Endothelial cell of umbilical vein (primary cell): ENCODE data around the gene BUB1B. TPM values are rescaled to one million over a fixed set of nuclear protein-coding genes. Genes with fewer than 3 reads are reported as not detected.

Source experiments
- BruUV-seq: library from RNA; stranded (reverse); fragments of 400-500 nt; replicated peaks from 2 replicates; lab custom pipeline; 2021; lab: Mats Ljungman, UMichigan
- CTCF ChIA-PET: fragments of 300-600, 350-600 bp; sonication (Branson Sonifier 250); formaldehyde crosslinking; loops from one replicate; lab custom pipeline; 2021; ENCODE audit warnings: antibody characterized with exemption, inconsistent platforms; lab: Charles Lee
- POLR2A ChIA-PET: fragments of 300-600, 350-600 bp; sonication (Branson Sonifier 250); formaldehyde crosslinking; loops from one replicate; lab custom pipeline; 2021; ENCODE audit warnings: antibody characterized with exemption, inconsistent platforms; lab: Charles Lee
- DNase-seq: peaks from one replicate; pipeline ENCODE4 v3.0.0-alpha.2; 2011; ENCODE audit warnings: low read depth, low spot score
- FAIRE-seq: peaks from 2 replicates; lab custom pipeline; 2011; peaks lifted over from hg19 to GRCh38; lab: Jason Lieb, UNC
- H2AFZ ChIP-seq: 2 replicates; pipeline ENCODE4 v1.6.0; 2012; ENCODE audit warnings: low read depth, low read length, control low read depth, inconsistent platforms
- H3K27ac ChIP-seq: 2 replicates; pipeline ENCODE4 v1.5.1; 2011; ENCODE audit warnings: low read depth, mild to moderate bottlenecking, control low read depth, low read length, moderate library complexity; ENCODE audit not compliant: insufficient read depth
- H3K27me3 ChIP-seq, 2 experiments: 2 replicates each; pipeline versions ENCODE4 v1.6.0 to v1.6.1; 2011; ENCODE audit warnings: low read length in 2 of 2, mixed read lengths in 1 of 2; ENCODE audit not compliant: control insufficient read depth in 2 of 2, insufficient read depth in 2 of 2
- H3K36me3 ChIP-seq, 2 experiments: 2 replicates in 1 of 2; 3 replicates in 1 of 2; pipeline ENCODE4 v1.5.1; 2011; ENCODE audit warnings: low read length in 2 of 2, mild to moderate bottlenecking in 1 of 2, moderate library complexity in 1 of 2; ENCODE audit not compliant: control insufficient read depth in 2 of 2, insufficient read depth in 2 of 2; ENCODE audit errors: extremely low read depth in 1 of 2
- H3K4me1 ChIP-seq: 3 replicates; pipeline ENCODE4 v1.5.1; 2011; ENCODE audit warnings: mild to moderate bottlenecking, low read length; ENCODE audit not compliant: control insufficient read depth, insufficient read depth; ENCODE audit errors: extremely low read depth
- H3K4me2 ChIP-seq: 2 replicates; pipeline ENCODE4 v1.6.1; 2011; ENCODE audit warnings: low read length, control low read depth, mixed read lengths; ENCODE audit not compliant: insufficient read depth
- H3K4me3 ChIP-seq, 3 experiments: fragments of 200-600 bp in 1 of 3; sonication (generic), shearing (Covaris generic) in 1 of 3; replicated peaks in 1 of 3; 2 replicates each; pipeline ENCODE4 v1.5.1; 2011 to 2016; ENCODE audit warnings: control low read depth in 3 of 3, low read length in 3 of 3, mild to moderate bottlenecking in 2 of 3, inconsistent platforms in 1 of 3, low read depth in 1 of 3, moderate library complexity in 1 of 3; ENCODE audit not compliant: insufficient read depth in 1 of 3
- H3K79me2 ChIP-seq: 2 replicates; pipeline ENCODE4 v1.6.0; 2012; ENCODE audit warnings: low read length, inconsistent platforms; ENCODE audit not compliant: control insufficient read depth, insufficient read depth
- H3K9ac ChIP-seq: replicated peaks from 2 replicates; pipeline ENCODE3; 2011; ENCODE audit warnings: low read length, control low read depth; ENCODE audit not compliant: insufficient read depth; ENCODE audit errors: extremely low read depth
- H3K9me1 ChIP-seq: replicated peaks from 3 replicates; pipeline ENCODE4 v1.6.0; 2011; ENCODE audit warnings: mild to moderate bottlenecking, low read length; ENCODE audit not compliant: control insufficient read depth, insufficient read depth; ENCODE audit errors: extremely low read depth
- H3K9me3 ChIP-seq: replicated peaks from 2 replicates; pipeline ENCODE4 v1.5.1; 2012; ENCODE audit warnings: low read length, inconsistent platforms; ENCODE audit not compliant: control insufficient read depth, insufficient read depth
- H4K20me1 ChIP-seq: replicated peaks from 2 replicates; pipeline ENCODE3; 2011; ENCODE audit warnings: mild to moderate bottlenecking, low read length; ENCODE audit not compliant: control insufficient read depth, insufficient read depth; ENCODE audit errors: extremely low read depth
- CTCF ChIP-seq, 2 donors: IDR thresholded peaks; 1 replicate in 1 of 2; 2 replicates in 1 of 2; pipeline ENCODE4 v1.5.1; 2011; ENCODE audit warnings: low read length in 2 of 2, mild to moderate bottlenecking in 2 of 2, moderate library complexity in 2 of 2, control low read depth in 1 of 2, inconsistent platforms in 1 of 2, low read depth in 1 of 2; ENCODE audit not compliant: insufficient read depth in 1 of 2; ENCODE audit errors: extremely low read depth in 1 of 2
- EZH2 ChIP-seq: IDR thresholded peaks from 2 replicates; pipeline ENCODE4 v1.6.1; 2012; ENCODE audit warnings: borderline replicate concordance, low read depth, mild to moderate bottlenecking, moderate library complexity, low read length, inconsistent platforms; ENCODE audit not compliant: severe bottlenecking
- FOS ChIP-seq: IDR thresholded peaks from 2 replicates; pipeline ENCODE4 v1.6.1; 2011; ENCODE audit warnings: mild to moderate bottlenecking, low read length, moderate library complexity, borderline replicate concordance; ENCODE audit not compliant: insufficient read depth
- GATA2 ChIP-seq: IDR thresholded peaks from 2 replicates; pipeline ENCODE4 v1.7.0; 2011; ENCODE audit warnings: low read depth, mild to moderate bottlenecking, moderate library complexity, mixed read lengths, low read length; ENCODE audit not compliant: insufficient read length, insufficient read depth
- JUN ChIP-seq: IDR thresholded peaks from 2 replicates; pipeline ENCODE4 v1.6.1; 2011; ENCODE audit warnings: borderline replicate concordance, low read depth; ENCODE audit not compliant: insufficient read length, insufficient read depth
- MAX ChIP-seq: IDR thresholded peaks from 2 replicates; pipeline ENCODE4 v1.6.1; 2011; ENCODE audit not compliant: insufficient read depth, insufficient read length
- MYC ChIP-seq: IDR thresholded peaks from one replicate; pipeline ENCODE4 v1.6.1; 2011; ENCODE audit warnings: mild to moderate bottlenecking, low read depth, low read length
- POLR2A ChIP-seq: IDR thresholded peaks from 2 replicates; pipeline ENCODE4 v1.6.1; 2012; ENCODE audit warnings: low read depth, mild to moderate bottlenecking, control low read depth, low read length
- POLR2AphosphoS5 ChIP-seq: IDR thresholded peaks from 2 replicates; pipeline ENCODE4 v1.6.1; 2012; ENCODE audit warnings: low read depth, mild to moderate bottlenecking, control low read depth, low read length, moderate library complexity; ENCODE audit not compliant: insufficient read depth
- dilution Hi-C: fragments of 300-500 bp; cut with MboI; formaldehyde crosslinking; loops from one replicate; pipeline ENCODE4 v1.15.0; 2019; ENCODE audit warnings: low sequenced_read_pairs; ENCODE audit not compliant: extremely low pct_ligation_motif_present
- intact Hi-C: fragments of 100-400 bp; cut with micrococcal nuclease; formaldehyde crosslinking; loops from one replicate; pipeline ENCODE4 v1.10.0; 2022
- polyA plus RNA-seq, 4 experiments: library from polyadenylated mRNA; depleted of rRNA in 3 of 4; stranded (reverse) in 3 of 4; unstranded in 1 of 4; fragments of >200 nt; gene quantifications; 2 replicates each; pipeline versions ENCODE4 v1.2.1 to v1.2.3, GENCODE V29; 2011 to 2012; ENCODE audit warnings: missing spikeins in 1 of 4
- total RNA-seq: library from RNA; stranded (reverse); gene quantifications from 2 replicates; pipeline ENCODE4 v1.2.3, GENCODE V29; 2021

Gene BUB1B
- total and polyA plus RNA-seq, 2 donors (not counting 3 experiments of a cell fraction or from before 2014, with no cell fraction given): 12.2 to 69.8 TPM

- CTCF ChIA-PET: no interaction called here
- H3K4me1 ChIP-seq: no peaks in the 10 kb centered on the region
- no peak overlapping the region for H3K4me2 ChIP-seq
- H3K79me2 ChIP-seq: no peaks in the 10 kb centered on the region
- no peaks in the 10 kb centered on the region for H3K9me3 ChIP-seq
- H3K27me3 ChIP-seq: peaks cover 3 to 10% of the 10 kb centered on the region in 2 experiments
- FAIRE-seq (no peak), DNase-seq (no peak)
- H3K4me3 ChIP-seq: no peak overlapping the region
- no peak for TF ChIP-seq POLR2A
- no peak for TF ChIP-seq FOS
- no peak for TF ChIP-seq MAX
- no peak for TF ChIP-seq CTCF (IDR thresholded peaks at IDR 0.05; ENCODE audit: extremely low read depth in 1 of 2, insufficient read depth in 1 of 2, low read depth in 1 of 2, low read length in 2 of 2)
- TF ChIP-seq EZH2: no peak
- TF ChIP-seq GATA2: no peak
- TF ChIP-seq JUN: no peak
- no peak for TF ChIP-seq MYC
- no peak for TF ChIP-seq POLR2AphosphoS5
- H4K20me1 ChIP-seq: no peaks in the 10 kb centered on the region
- POLR2A ChIA-PET: no interaction called here
- no TSS peak for BruUV-seq
- no peak overlapping the region for H2AFZ ChIP-seq
- dilution Hi-C loops (no loop called here), intact Hi-C loops (no loop called here)
- no peaks in the 10 kb centered on the region for H3K36me3 ChIP-seq
- H3K27ac ChIP-seq: no peak overlapping the region
- no peak overlapping the region for H3K9ac ChIP-seq
- H3K9me1 ChIP-seq: no peaks in the 10 kb centered on the region
Observed at GRCh38 chr15:40151499-40151898, 9.4 kb upstream of the BUB1B start.
